Measurements from ENCODE around the gene PLD1.

GRCh38 chr3:171556148-171556547 lies 254.1 kb downstream of the PLD1 start:
- TF ChIP-seq GATA2 (IDR thresholded peaks at IDR 0.05; ENCODE audit: low read depth, low read length): no peak
- no peak for TF ChIP-seq GATA3 (IDR thresholded peaks at IDR 0.05; ENCODE audit: low read depth, low read length)
